Neural cell (in vitro differentiated cells): ENCODE results near the gene STXBP4. TPM values are rescaled to one million over a fixed set of nuclear protein-coding genes. Genes with fewer than 3 reads are reported as not detected.

ENCODE experiments used
- H2AFZ ChIP-seq: fragments of 200-600, 300-800 bp; sonication (generic), shearing (Covaris generic); 2 replicates; pipeline ENCODE4 v1.6.0; 2014; ENCODE audit warnings: low read depth, mild to moderate bottlenecking, antibody characterized with exemption, low read length, moderate library complexity
- H3F3A ChIP-seq: fragments of 200-600 bp; shearing (Covaris generic); 2 replicates; pipeline ENCODE4 v1.6.1; 2016; ENCODE audit warnings: mild to moderate bottlenecking, moderate library complexity, mixed read lengths, antibody characterized with exemption, low read length; ENCODE audit not compliant: insufficient read depth, poor library complexity, severe bottlenecking
- H3K27ac ChIP-seq: fragments of 200-600, 300-800 bp; sonication (generic), shearing (Covaris generic); 2 replicates; pipeline ENCODE4 v1.5.1; 2014; ENCODE audit warnings: mild to moderate bottlenecking, low read length, moderate library complexity
- H3K27me3 ChIP-seq: fragments of 300-800, 200-600 bp; sonication (generic), shearing (Covaris generic); 2 replicates; pipeline ENCODE4 v1.6.0; 2014; ENCODE audit warnings: mild to moderate bottlenecking, low read depth, low read length, moderate library complexity; ENCODE audit not compliant: insufficient read depth
- H3K36me3 ChIP-seq: fragments of 300-800, 200-600 bp; sonication (generic), shearing (Covaris generic); 2 replicates; pipeline ENCODE4 v1.5.1; 2014; ENCODE audit warnings: mild to moderate bottlenecking, antibody characterized with exemption, low read length, moderate library complexity; ENCODE audit not compliant: insufficient read depth
- H3K4me2 ChIP-seq: fragments of 300-800, 200-600 bp; sonication (generic), shearing (Covaris generic); 2 replicates; pipeline ENCODE4 v1.6.0; 2014; ENCODE audit warnings: mild to moderate bottlenecking, low read length
- H3K4me3 ChIP-seq: fragments of 300-800, 200-600 bp; sonication (generic), shearing (Covaris generic); 2 replicates; pipeline ENCODE4 v1.5.1; 2014; ENCODE audit warnings: mild to moderate bottlenecking, low read length, moderate library complexity
- H3K79me2 ChIP-seq: fragments of 200-600 bp; shearing (Covaris generic); replicated peaks from 2 replicates; pipeline ENCODE4 v1.6.0; 2014; ENCODE audit warnings: mild to moderate bottlenecking, low read length, moderate library complexity; ENCODE audit not compliant: insufficient read depth
- H3K9ac ChIP-seq: fragments of 300-800, 200-600 bp; sonication (generic), shearing (Covaris generic); 2 replicates; pipeline ENCODE4 v1.6.1; 2016; ENCODE audit warnings: mild to moderate bottlenecking, low read length, mixed read lengths
- H3K9me2 ChIP-seq: fragments of 200-600 bp; shearing (Covaris generic); 2 replicates; pipeline ENCODE4 v1.6.1; 2016; ENCODE audit warnings: mild to moderate bottlenecking, low read length, mixed read lengths; ENCODE audit not compliant: insufficient read depth
- H3K9me3 ChIP-seq: fragments of 200-600, 300-800 bp; sonication (generic), shearing (Covaris generic); 2 replicates; pipeline ENCODE4 v1.6.1; 2016; ENCODE audit warnings: mild to moderate bottlenecking, mixed run types, low read length, moderate library complexity, mixed read lengths
- H4K20me1 ChIP-seq: fragments of 200-600 bp; shearing (Covaris generic); 2 replicates; pipeline ENCODE4 v1.6.1; 2016; ENCODE audit warnings: mild to moderate bottlenecking, mixed run types; ENCODE audit not compliant: insufficient read depth
- EP300 ChIP-seq: fragments of 450-650 bp; conservative IDR thresholded peaks from 2 replicates; pipeline ENCODE4 v1.6.1; 2014; ENCODE audit warnings: antibody characterized with exemption, mild to moderate bottlenecking, moderate library complexity; ENCODE audit not compliant: poor library complexity, severe bottlenecking
- EZH2 ChIP-seq: fragments of 200-600, 300-800 bp; shearing (Covaris generic), sonication (generic); IDR thresholded peaks from 2 replicates; pipeline ENCODE4 v1.6.1; 2014; ENCODE audit warnings: antibody characterized with exemption, low read length, borderline replicate concordance, mild to moderate bottlenecking; ENCODE audit not compliant: insufficient read depth, poor library complexity, severe bottlenecking
- MXI1 ChIP-seq: fragments of 450-650 bp; conservative IDR thresholded peaks from 2 replicates; pipeline ENCODE4 v1.6.1; 2014; ENCODE audit warnings: antibody characterized with exemption, mild to moderate bottlenecking; ENCODE audit not compliant: poor library complexity, severe bottlenecking
- POLR2AphosphoS5 ChIP-seq: IDR thresholded peaks from 2 replicates; pipeline ENCODE4 v1.6.1; 2012
- RAD21 ChIP-seq: fragments of 450-650 bp; conservative IDR thresholded peaks from 2 replicates; pipeline ENCODE4 v1.6.1; 2014; ENCODE audit warnings: antibody characterized with exemption, mild to moderate bottlenecking, moderate library complexity
- REST ChIP-seq: IDR thresholded peaks from 2 replicates; pipeline ENCODE4 v1.6.1; 2012; ENCODE audit warnings: borderline replicate concordance
- SMC3 ChIP-seq: fragments of 450-650 bp; conservative IDR thresholded peaks from 2 replicates; pipeline ENCODE4 v1.6.1; 2014; ENCODE audit warnings: antibody characterized with exemption, mild to moderate bottlenecking, moderate library complexity; ENCODE audit not compliant: poor library complexity
- TAF1 ChIP-seq: IDR thresholded peaks from 2 replicates; pipeline ENCODE4 v1.6.1; 2012; ENCODE audit warnings: low read depth
- polyA plus RNA-seq: library from polyadenylated mRNA; depleted of rRNA; stranded (reverse); fragments of >200 nt; gene quantifications from 2 replicates; pipeline ENCODE4 v1.2.3, GENCODE V29; 2014
- TF ChIP-seq, protein P1 (sequence below): fragments of 450-650 bp; IDR thresholded peaks from 2 replicates; pipeline ENCODE4 v1.5.1; 2014; ENCODE audit warnings: antibody characterized with exemption, mild to moderate bottlenecking, moderate library complexity; ENCODE audit not compliant: poor library complexity, severe bottlenecking

The STXBP4 gene
- polyA plus RNA-seq, 1 donor from 2014 or later = 8.1 TPM

DNA sequence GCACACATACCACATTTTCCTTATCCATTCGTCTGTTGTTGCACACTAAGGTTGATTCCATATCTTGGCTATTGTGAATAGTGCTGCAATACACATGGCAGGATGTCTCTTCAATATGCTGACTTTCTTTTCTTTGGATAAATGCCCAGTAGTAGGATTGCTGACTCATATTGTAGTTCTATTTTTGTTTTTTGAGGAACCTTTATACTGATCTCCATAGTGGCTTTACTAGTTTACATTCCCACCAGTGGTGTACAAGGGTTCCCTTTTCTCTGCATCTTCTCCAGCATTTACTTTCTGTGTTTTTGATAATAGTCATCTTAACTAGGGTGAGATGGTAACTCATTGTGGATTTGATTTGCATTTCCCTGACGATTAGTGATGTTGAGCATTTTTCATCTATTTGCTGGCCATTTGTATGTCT, 118.1 kb downstream of the STXBP4 start:
- no peaks in the 10 kb centered on the region for H3K27me3 ChIP-seq
- no peak overlapping the region for H3K9ac ChIP-seq
- no peak overlapping the region for H3K4me3 ChIP-seq
- no peaks in the 10 kb centered on the region for H3F3A ChIP-seq
- H3K9me3 ChIP-seq = no peaks in the 10 kb centered on the region
- H3K36me3 ChIP-seq = no peaks in the 10 kb centered on the region
- H3K79me2 ChIP-seq = no peaks in the 10 kb centered on the region
- H3K9me2 ChIP-seq = no peaks in the 10 kb centered on the region
- no peak overlapping the region for H2AFZ ChIP-seq
- no peak overlapping the region for H3K4me2 ChIP-seq
- H4K20me1 ChIP-seq = no peaks in the 10 kb centered on the region
- TF ChIP-seq TAF1 = no peak
- TF ChIP-seq EZH2 = no peak
- no peak for TF ChIP-seq MXI1
- TF ChIP-seq, protein P1, sequence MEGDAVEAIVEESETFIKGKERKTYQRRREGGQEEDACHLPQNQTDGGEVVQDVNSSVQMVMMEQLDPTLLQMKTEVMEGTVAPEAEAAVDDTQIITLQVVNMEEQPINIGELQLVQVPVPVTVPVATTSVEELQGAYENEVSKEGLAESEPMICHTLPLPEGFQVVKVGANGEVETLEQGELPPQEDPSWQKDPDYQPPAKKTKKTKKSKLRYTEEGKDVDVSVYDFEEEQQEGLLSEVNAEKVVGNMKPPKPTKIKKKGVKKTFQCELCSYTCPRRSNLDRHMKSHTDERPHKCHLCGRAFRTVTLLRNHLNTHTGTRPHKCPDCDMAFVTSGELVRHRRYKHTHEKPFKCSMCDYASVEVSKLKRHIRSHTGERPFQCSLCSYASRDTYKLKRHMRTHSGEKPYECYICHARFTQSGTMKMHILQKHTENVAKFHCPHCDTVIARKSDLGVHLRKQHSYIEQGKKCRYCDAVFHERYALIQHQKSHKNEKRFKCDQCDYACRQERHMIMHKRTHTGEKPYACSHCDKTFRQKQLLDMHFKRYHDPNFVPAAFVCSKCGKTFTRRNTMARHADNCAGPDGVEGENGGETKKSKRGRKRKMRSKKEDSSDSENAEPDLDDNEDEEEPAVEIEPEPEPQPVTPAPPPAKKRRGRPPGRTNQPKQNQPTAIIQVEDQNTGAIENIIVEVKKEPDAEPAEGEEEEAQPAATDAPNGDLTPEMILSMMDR = no peak
- TF ChIP-seq POLR2AphosphoS5 = no peak
- no peak for TF ChIP-seq EP300
- TF ChIP-seq REST = no peak
- H3K27ac ChIP-seq = no peak overlapping the region

DNA sequence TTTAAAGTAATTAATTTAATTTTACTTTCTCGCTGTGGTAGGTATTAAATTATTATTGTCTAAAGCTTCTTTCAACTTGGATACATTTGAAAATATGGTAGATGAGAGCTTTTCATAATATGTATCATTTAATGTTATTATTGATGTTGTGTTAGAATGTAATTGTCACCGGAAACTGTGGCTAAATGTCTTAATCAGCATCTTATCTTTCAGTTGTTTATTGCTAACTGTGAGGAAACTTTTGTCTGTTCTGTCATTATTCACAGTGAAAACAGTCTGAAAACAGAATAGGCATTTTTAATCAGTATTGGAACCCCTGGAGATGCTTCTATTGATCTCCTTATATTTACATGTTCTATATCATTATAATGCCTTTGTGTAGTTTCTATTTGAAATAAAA, 120.7 kb downstream of the STXBP4 start:
- no peaks in the 10 kb centered on the region for H3K9me2 ChIP-seq
- no peaks in the 10 kb centered on the region for H3K9me3 ChIP-seq
- TF ChIP-seq RAD21 (no peak), EZH2 (no peak), EP300 (no peak), TAF1 (no peak), SMC3 (no peak), REST (no peak), POLR2AphosphoS5 (no peak), MXI1 (no peak)
- TF ChIP-seq, protein P1 = no peak
- H3K9ac ChIP-seq = no peak overlapping the region
- no peak overlapping the region for H2AFZ ChIP-seq
- H3K79me2 ChIP-seq = no peaks in the 10 kb centered on the region
- no peak overlapping the region for H3K27ac ChIP-seq
- no peaks in the 10 kb centered on the region for H4K20me1 ChIP-seq
- H3K4me2 ChIP-seq = no peak overlapping the region
- H3K27me3 ChIP-seq = no peaks in the 10 kb centered on the region
- H3F3A ChIP-seq = no peaks in the 10 kb centered on the region
- H3K36me3 ChIP-seq = no peaks in the 10 kb centered on the region
- H3K4me3 ChIP-seq = no peak overlapping the region
